ENCODE measurements around the gene WEE2. TPM values are rescaled to one million over a fixed set of nuclear protein-coding genes. Genes with fewer than 3 reads are reported as not detected.
A peak's percentile ranks its signal among the peaks of the same experiment; 100 is the strongest.

WEE2 gene
- total RNA-seq, 1 experiment from 2014 or later = not detected

DNA sequence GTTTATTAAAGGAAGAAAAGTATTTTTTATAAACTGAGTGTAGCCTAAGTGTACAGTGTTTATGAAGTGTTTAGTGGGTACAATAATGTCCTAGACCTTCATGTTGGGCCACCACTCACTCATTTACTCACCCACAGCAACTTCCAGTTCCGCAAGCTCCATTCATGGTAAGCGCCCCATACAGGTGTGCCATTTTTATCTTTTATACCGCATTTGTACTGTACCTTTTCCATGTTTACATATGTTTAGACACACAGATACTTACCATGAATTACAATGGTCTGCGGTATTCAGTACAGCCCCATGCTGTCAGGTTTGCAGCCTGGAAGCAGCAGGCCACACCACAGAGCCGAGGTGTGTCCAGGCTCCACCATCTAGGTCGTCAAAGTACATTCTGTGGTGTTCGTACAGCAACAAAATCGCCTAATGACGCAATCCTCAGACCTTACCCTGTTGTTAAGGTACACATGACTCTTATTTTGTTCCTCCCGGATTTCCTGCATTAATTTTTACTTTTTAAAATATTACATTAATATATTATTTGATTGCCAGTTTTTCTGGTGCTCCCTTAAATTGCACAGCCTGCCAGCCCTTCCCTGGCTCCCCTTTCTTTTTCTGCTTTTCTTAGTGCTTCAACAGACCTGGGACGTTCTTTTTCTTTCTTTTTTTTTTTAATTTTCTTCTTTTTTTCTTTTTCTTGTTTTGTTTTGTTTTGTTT, 29.1 kb downstream of the WEE2 start (continued):
- no peak for TF ChIP-seq RAD21 (IDR thresholded peaks at IDR 0.05; ENCODE audit: low read depth)
- TF ChIP-seq, protein P1, sequence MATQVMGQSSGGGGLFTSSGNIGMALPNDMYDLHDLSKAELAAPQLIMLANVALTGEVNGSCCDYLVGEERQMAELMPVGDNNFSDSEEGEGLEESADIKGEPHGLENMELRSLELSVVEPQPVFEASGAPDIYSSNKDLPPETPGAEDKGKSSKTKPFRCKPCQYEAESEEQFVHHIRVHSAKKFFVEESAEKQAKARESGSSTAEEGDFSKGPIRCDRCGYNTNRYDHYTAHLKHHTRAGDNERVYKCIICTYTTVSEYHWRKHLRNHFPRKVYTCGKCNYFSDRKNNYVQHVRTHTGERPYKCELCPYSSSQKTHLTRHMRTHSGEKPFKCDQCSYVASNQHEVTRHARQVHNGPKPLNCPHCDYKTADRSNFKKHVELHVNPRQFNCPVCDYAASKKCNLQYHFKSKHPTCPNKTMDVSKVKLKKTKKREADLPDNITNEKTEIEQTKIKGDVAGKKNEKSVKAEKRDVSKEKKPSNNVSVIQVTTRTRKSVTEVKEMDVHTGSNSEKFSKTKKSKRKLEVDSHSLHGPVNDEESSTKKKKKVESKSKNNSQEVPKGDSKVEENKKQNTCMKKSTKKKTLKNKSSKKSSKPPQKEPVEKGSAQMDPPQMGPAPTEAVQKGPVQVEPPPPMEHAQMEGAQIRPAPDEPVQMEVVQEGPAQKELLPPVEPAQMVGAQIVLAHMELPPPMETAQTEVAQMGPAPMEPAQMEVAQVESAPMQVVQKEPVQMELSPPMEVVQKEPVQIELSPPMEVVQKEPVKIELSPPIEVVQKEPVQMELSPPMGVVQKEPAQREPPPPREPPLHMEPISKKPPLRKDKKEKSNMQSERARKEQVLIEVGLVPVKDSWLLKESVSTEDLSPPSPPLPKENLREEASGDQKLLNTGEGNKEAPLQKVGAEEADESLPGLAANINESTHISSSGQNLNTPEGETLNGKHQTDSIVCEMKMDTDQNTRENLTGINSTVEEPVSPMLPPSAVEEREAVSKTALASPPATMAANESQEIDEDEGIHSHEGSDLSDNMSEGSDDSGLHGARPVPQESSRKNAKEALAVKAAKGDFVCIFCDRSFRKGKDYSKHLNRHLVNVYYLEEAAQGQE (IDR thresholded peaks at IDR 0.05; ENCODE audit: low read depth) = no peak

DNA sequence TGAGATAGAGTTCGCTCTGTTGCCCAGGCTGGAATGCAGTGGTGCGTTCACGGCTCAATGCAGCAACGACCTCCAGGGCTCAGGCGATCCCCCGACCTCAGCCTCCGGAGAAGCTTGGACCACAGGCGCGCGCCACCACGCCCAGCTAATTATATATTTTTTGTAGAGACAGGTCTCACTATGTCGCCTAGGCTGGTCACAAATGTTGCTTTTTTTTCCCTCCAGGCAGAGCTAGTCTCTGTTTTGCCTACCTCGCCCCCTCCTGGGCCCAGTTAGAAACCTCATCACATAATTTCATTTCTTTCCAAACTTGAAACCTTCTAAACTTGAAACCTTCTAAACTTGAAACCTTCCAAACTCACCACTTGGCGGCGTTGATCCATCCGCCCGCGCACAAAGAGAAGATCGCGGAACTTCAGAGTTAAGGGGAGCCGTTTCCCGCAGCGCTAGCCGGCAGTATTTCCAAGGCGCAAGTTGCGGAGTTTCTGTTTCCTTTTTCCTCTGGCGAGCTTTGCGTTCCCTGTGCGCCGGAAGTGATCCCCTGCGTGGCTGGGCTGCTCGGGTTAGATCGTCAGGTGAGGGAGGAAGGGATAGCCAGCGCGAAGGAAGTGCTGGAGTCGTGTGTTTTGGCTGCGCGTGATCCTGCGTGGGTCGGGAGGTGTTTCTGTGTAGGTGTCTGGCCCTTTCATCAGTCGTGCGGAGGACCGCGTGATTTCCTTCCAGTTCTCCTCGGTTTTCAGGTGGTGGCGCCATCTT, 29.9 kb downstream of the WEE2 start, which contains the start of gene SSBP1:
Gene SSBP1 (plus strand): TSS at position 523 of the 756 bp plus-strand sequence. CDS start 809 bp downstream, outside the sequence.
- Histone ChIP-seq H3K27ac (ENCODE audit: low read depth, low read length) (peak within 1 kb of the TSS; percentile 66), H4K20me1 (ENCODE audit: insufficient read depth) (peaks cover 6% of the 10 kb centered on the region; the same call in 1 of the 2 replicates), H2AFZ (ENCODE audit: low read depth, low read length, poor library complexity, severe bottlenecking) (peak within 1 kb of the TSS; percentile 97), H3K4me2 (ENCODE audit: low read length) (peak within 1 kb of the TSS; percentile 84), H3K27me3 (ENCODE audit: insufficient read depth, low read length) (no peaks in the 10 kb centered on the region), H3K4me1 (ENCODE audit: control insufficient read depth in 1 of 2, insufficient read depth in 2 of 2, low read length in 2 of 2) (peaks cover 4 to 13% of the 10 kb centered on the region in 2 experiments; a peak in 3 of 4 replicates), H3K9me2 (ENCODE audit: insufficient read depth) (no peaks in the 10 kb centered on the region), H3K79me2 (ENCODE audit: insufficient read depth, low read length) (peaks cover 48% of the 10 kb centered on the region), H3K9me3 (ENCODE audit: control insufficient read depth in 1 of 2, insufficient read depth in 1 of 2, low read depth in 1 of 2, low read length in 2 of 2) (no peaks in the 10 kb centered on the region), H3K9ac (ENCODE audit: low read length) (peak within 1 kb of the TSS; percentile 89), H3K36me3 (ENCODE audit: control insufficient read depth in 1 of 2, insufficient read depth in 2 of 2, low read length in 2 of 2) (peaks cover 23 to 24% of the 10 kb centered on the region in 2 experiments), H3K4me3 (replicated peaks in 1 of 2; ENCODE audit: low read depth in 1 of 2, low read length in 2 of 2) (peak within 1 kb of the TSS; percentile 86 to 88)
- ChIA-PET CTCF (interaction anchor here (0.8 to 2.5 kb wide), 15 partner anchors 8 to 451 kb away, joined by 3 to 21 read pairs (median 3); partner anchors contain the start of gene WEE2), POLR2A (interaction anchor here (0.7 to 1.4 kb wide), 3 partner anchors 16 to 83 kb away, joined by 3 to 4 read pairs (median 3); no protein-coding TSS in a partner anchor), RAD21 (ENCODE audit: low non-redundant PET in 1 of 2, low total read pairs in 2 of 2, uncharacterized antibody in 2 of 2, unreplicated experiment in 2 of 2) (no interaction called here)
- intact Hi-C loops (cut with micrococcal nuclease) = loop anchor here (1.0 to 10.0 kb wide), 3 partner anchors 84 to 723 kb away; partner anchors contain the start of genes AGK and MRPS33
- DNase-seq (ENCODE audit: low read depth, low spot score) (peak; percentile 95), ATAC-seq (peak; percentile 88)
- BruUV-seq (replicated peaks) = no TSS peak
- TF ChIP-seq SRF (IDR thresholded peaks at IDR 0.05; ENCODE audit: low read depth) (peak; percentile 96), EGR1 (IDR thresholded peaks at IDR 0.05; ENCODE audit: low read depth) (peak; percentile 92), TCF7L2 (IDR thresholded peaks at IDR 0.05; ENCODE audit: borderline replicate concordance, extremely low read depth, insufficient read depth, insufficient read length) (peak; percentile 77), JUND (IDR thresholded peaks at IDR 0.05) (no peak; the same call in 1 of the 2 replicates), SIN3A (IDR thresholded peaks at IDR 0.05; ENCODE audit: low read depth) (peak; percentile 95; the same call in 1 of the 2 replicates), FOSL1 (IDR thresholded peaks at IDR 0.05; ENCODE audit: low read depth) (0 out of 2 replicates have a peak, but pooled peaks have one; percentile 29), SP1 (IDR thresholded peaks at IDR 0.05; ENCODE audit: low read depth) (peak; percentile 95), RAD21 (IDR thresholded peaks at IDR 0.05; ENCODE audit: low read depth) (peak; percentile 64), ZNF274 (IDR thresholded peaks at IDR 0.05; ENCODE audit: low read depth, low read length) (no peak)
- TF ChIP-seq, protein P2, sequence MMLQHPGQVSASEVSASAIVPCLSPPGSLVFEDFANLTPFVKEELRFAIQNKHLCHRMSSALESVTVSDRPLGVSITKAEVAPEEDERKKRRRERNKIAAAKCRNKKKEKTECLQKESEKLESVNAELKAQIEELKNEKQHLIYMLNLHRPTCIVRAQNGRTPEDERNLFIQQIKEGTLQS (IDR thresholded peaks at IDR 0.05) = no peak; the same call in 1 of the 2 replicates
- TF ChIP-seq, protein P3, sequence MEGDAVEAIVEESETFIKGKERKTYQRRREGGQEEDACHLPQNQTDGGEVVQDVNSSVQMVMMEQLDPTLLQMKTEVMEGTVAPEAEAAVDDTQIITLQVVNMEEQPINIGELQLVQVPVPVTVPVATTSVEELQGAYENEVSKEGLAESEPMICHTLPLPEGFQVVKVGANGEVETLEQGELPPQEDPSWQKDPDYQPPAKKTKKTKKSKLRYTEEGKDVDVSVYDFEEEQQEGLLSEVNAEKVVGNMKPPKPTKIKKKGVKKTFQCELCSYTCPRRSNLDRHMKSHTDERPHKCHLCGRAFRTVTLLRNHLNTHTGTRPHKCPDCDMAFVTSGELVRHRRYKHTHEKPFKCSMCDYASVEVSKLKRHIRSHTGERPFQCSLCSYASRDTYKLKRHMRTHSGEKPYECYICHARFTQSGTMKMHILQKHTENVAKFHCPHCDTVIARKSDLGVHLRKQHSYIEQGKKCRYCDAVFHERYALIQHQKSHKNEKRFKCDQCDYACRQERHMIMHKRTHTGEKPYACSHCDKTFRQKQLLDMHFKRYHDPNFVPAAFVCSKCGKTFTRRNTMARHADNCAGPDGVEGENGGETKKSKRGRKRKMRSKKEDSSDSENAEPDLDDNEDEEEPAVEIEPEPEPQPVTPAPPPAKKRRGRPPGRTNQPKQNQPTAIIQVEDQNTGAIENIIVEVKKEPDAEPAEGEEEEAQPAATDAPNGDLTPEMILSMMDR (IDR thresholded peaks at IDR 0.05 in 2 of 3, conservative IDR thresholded peaks at IDR 0.05 in 1 of 3; ENCODE audit: borderline replicate concordance in 1 of 3, insufficient read depth in 1 of 3, low read depth in 2 of 3, low read length in 2 of 3) = peak; percentile 68 to 97 (median 78)
- TF ChIP-seq, protein P4, sequence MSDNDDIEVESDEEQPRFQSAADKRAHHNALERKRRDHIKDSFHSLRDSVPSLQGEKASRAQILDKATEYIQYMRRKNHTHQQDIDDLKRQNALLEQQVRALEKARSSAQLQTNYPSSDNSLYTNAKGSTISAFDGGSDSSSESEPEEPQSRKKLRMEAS (IDR thresholded peaks at IDR 0.05) = peak; percentile 97
